Suppressor macrophage (primary cell): ENCODE data around the gene IL17RC.
"Not testable (repeated sequence)": the region's sequence is repeated elsewhere in the genome, so short reads cannot be mapped to it uniquely, and the experiment has no call there.

Experiments
- DNase-seq, 4 experiments: peaks; one replicate each; pipeline ENCODE4 v3.0.0-alpha.2; 2020 to 2022

IL17RC gene

DNA sequence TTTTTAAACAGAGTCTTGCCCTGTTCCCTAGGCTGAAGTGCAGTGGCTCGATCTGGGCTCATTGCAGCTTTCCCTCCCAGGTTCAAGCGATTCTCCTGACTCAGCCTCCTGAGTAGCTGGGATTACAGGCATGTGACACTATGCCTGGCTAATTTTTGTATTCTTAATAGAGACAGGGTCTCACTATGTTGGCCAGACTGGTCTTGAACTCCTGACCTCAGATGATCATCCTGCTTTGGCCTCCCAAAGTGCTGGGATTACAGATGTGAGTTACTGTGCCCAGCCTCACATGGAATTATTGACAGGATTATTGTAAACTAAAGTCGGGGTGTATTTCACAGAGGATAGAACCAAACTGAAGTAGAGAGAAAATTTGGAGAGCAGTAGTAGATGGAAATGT lies 21.2 kb upstream of the IL17RC start:
- not testable (repeated sequence) for DNase-seq

DNA sequence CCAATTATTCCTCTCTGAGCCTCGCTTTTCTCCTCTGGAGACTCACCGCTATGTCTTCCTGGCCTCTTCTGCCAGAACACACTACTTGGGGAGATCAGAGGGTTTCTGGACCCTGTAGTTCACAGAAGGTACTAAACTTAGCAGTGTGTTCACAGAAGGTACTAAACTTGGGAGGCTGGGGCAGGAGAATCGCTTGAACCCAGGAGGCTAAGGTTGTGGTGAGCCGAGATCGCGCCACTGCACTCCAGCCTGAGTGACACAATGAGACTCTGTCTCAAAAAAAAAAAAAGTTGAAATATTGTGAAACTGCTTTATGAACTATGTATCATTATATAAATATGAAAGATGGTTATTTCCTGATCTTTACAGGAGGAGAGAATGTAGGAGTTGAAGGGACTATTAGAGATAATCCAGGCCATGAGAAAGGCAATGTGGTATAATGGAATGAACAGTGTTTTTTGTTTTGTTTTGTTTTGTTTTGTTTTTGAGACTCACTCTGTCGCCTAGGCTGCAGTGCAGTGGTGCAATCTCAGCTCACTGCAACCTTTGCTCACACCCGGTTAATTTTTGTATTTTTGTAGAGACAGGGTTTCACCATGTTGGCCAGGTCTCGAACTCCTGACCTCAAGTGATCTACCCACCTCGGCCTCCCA lies 20.0 kb upstream of the IL17RC start:
- DNase-seq = not testable (repeated sequence)

GRCh38 chr3:9897408-9898372 lies 19.2 kb upstream of the IL17RC start:
- no peak for DNase-seq

GRCh38 chr3:9898467-9899241 lies 18.2 kb upstream of the IL17RC start:
- DNase-seq = no peak

- DNase-seq = no peak
Measured at GRCh38 chr3:9899289-9899791, 17.6 kb upstream of the IL17RC start.

GRCh38 chr3:9900965-9901415 lies 15.9 kb upstream of the IL17RC start:
- DNase-seq = not testable (repeated sequence)

DNA sequence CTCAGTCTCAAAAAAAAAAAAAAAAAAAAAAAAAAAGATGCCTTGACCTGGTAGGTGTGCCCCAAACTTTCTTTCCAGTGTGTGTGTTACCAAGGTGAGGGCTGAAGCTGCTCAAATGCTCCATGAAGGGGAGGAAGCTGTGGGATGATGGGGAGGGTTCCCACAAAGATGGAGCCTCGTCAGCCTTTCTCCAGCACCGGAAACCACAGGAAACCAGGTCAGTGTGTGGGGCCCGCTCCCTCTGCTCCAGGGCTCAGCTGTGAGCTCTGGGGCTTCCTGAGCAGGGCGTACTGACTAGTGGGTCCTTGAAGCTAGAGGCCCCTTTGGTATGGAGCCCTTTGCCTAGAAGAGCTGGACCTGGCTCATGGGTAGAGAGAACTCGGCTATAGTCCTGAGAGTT lies 14.9 kb upstream of the IL17RC start:
- DNase-seq = no peak

GRCh38 chr3:9902372-9903237 lies 14.3 kb upstream of the IL17RC start, which contains the start of gene IL17RE:
TSS of gene IL17RE (plus strand) at chr3:9902848. CDS start at chr3:9902933, 85 bp downstream.
- no peak for DNase-seq

- peak; percentile 48 to 71 (median 64) for DNase-seq
Measured at GRCh38 chr3:9903238-9903624, 13.7 kb upstream of the IL17RC start.

DNA sequence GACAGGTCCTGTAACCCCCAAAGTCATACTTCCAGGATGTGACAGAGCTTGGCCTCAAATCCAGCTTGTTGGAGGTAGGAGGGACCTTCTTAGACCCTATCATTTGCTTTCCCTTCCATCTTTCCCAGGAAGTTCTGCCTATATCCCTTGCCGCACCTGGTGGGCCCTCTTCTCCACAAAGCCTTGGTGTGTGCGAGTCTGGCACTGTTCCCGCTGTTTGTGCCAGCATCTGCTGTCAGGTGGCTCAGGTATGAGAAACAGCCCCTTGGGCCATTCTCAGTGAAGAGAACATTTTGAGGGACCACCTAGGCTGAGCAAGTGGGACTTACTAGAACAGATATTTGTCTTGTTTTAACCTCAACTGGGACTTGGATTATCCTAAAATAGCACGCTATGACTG lies 13.0 kb upstream of the IL17RC start:
- no peak for DNase-seq

- DNase-seq = no peak
Measured at GRCh38 chr3:9906480-9906879, 10.4 kb upstream of the IL17RC start.

GRCh38 chr3:9908286-9908685 lies 8.6 kb upstream of the IL17RC start:
- DNase-seq = no peak

- DNase-seq = peak in 1 of 4 experiments; percentile 20
Measured at GRCh38 chr3:9909221-9910013, 7.5 kb upstream of the IL17RC start.

DNA sequence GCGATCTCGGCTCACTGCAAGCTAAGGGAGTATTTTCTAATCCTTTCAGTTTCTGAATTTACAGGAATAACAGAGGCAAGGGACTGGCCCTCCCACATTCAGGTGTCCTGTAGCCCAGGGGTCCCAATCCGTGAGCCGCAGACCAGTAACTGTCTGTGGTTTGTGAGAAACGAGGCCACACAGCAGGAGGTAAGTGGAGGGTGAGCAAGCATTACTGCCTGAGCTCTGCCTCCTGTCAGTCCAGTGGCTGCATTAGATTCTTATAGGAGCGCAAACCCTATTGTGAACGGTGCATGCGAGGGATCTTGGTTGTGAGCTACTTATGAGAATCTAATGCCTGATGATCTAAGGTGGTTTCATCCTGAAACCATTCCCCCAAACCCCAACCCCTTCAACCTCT lies 5.0 kb upstream of the IL17RC start:
- DNase-seq = no peak

DNA sequence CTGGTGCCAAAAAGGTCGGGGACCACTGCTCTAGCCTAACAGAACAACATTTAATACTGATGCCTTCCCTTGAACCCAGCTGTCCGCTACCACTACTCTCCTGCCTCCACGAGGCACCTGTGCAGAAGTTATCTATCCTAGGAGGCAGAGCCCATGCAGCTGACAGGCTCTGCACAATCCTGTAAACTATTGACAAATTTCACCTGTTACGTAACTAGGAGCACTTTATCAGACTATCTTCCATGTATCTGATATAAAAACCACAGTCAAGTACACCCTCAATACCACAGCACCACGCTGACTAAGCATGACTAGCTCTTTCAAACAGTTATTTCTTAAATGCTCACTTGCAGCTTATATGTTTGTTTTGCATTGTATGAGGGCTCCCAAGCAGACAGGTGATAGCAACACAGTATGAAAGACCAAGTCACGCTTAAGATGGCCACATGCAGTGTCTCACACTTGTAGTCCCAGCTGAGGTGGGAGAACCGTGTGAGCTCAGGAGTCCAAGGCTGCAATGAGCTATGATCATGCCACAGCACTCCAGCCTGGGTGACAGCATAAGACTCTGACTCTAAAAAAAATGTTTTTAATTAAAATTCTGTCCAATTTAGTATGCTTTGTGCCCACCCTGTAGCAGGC lies 4.5 kb upstream of the IL17RC start:
- DNase-seq = no peak

- DNase-seq = no peak
Measured at GRCh38 chr3:9913601-9914000, 3.3 kb upstream of the IL17RC start.

DNA sequence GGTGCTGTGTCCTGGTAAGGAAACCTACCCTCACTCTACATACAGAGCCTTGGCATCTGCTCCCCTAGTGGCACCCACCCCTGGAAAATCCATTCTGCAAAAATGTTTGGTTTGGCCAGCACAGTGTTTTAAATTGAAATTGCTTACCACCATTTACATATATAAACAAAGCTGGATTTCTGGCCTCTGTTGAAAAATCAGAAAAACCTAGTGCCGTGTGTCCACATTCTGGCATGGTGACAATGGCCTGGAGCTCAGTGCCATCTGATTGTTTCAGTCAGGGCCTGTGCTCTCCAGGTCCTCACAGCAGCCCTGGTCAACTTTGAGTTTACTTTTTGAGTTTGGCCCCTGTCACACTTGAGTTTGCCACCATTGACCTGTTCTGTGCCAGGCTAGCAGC lies 2.9 kb upstream of the IL17RC start:
- no peak for DNase-seq

GRCh38 chr3:9914559-9915253 lies 2.2 kb upstream of the IL17RC start:
- DNase-seq = no peak
